ENCODE results near the gene SHANK3. TPM values are rescaled to one million over a fixed set of nuclear protein-coding genes. Genes with fewer than 3 reads are reported as not detected.

Gene SHANK3
- total and polyA plus RNA-seq, 3 donors from 2014 or later: 6.3 to 16.0 (median 11.4) TPM

DNA sequence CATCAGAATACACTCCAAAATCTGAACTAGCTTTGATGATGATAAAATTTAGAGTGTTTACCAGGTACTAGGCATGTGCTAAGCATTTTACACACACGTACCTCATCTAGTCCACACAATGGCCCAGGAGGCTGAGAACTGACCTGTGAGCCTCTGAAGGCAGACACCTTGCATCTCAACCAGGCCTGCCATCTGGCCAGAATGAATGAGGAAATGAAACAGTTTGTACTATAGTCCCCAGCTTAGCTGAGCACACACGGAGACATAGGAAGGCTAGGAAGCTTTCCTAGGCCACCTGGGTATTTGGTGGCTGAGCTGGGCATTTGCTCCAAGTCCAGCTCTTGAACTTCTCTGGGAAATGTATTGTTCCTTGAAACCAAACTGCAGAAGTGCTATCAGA lies 6.9 kb upstream of the SHANK3 start:
- DNase-seq: no peak
- H3K9me3 ChIP-seq: no peaks in the 10 kb centered on the region
- intact Hi-C loops (cut with DNase I; ENCODE audit: low total_unique reads): no loop called here
- no peaks in the 10 kb centered on the region for H3K27me3 ChIP-seq
- no peak overlapping the region for H3K27ac ChIP-seq
- no peak for TF ChIP-seq POLR2A (IDR thresholded peaks at IDR 0.05)
- TF ChIP-seq, protein P1, sequence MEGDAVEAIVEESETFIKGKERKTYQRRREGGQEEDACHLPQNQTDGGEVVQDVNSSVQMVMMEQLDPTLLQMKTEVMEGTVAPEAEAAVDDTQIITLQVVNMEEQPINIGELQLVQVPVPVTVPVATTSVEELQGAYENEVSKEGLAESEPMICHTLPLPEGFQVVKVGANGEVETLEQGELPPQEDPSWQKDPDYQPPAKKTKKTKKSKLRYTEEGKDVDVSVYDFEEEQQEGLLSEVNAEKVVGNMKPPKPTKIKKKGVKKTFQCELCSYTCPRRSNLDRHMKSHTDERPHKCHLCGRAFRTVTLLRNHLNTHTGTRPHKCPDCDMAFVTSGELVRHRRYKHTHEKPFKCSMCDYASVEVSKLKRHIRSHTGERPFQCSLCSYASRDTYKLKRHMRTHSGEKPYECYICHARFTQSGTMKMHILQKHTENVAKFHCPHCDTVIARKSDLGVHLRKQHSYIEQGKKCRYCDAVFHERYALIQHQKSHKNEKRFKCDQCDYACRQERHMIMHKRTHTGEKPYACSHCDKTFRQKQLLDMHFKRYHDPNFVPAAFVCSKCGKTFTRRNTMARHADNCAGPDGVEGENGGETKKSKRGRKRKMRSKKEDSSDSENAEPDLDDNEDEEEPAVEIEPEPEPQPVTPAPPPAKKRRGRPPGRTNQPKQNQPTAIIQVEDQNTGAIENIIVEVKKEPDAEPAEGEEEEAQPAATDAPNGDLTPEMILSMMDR (IDR thresholded peaks at IDR 0.05): no peak
- no peak overlapping the region for H3K4me3 ChIP-seq
- WGBS, 2 donors: 78 to 88% methylated on average over 2 of the region's 2 CpGs
- no peaks in the 10 kb centered on the region for H3K4me1 ChIP-seq
- no peaks in the 10 kb centered on the region for H3K36me3 ChIP-seq (ENCODE audit: low read depth, missing control alignments)

DNA sequence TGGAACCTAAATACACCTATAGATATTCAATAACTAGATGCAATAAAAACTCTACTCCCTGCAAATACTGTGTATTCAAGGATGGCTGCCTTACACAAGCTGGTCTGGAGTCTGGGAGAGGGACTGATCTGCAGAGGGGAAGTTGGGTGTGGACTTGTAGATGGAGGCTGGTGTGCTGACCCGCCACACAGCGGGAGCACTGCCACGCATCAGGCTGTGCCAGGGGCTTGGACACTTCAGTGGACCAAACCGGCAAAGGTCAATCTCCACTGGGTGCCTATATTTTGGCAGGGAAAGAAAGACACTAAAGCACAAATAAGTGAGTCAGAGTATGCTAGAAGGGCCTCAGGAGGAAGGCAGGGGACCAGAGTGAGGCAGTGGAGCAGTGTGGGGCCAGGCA lies 2.1 kb upstream of the SHANK3 start:
- Histone ChIP-seq H3K27ac (no peak overlapping the region), H3K27me3 (no peaks in the 10 kb centered on the region), H3K4me1 (peaks cover 6% of the 10 kb centered on the region), H3K4me3 (no peak overlapping the region), H3K36me3 (ENCODE audit: low read depth, missing control alignments) (no peaks in the 10 kb centered on the region), H3K9me3 (no peaks in the 10 kb centered on the region)
- no peak for DNase-seq
- intact Hi-C loops (cut with DNase I; ENCODE audit: low total_unique reads): no loop called here
- TF ChIP-seq, protein P1 (IDR thresholded peaks at IDR 0.05): no peak
- TF ChIP-seq POLR2A (IDR thresholded peaks at IDR 0.05): no peak
- 66 to 92% methylated on average over 4 of the region's 4 CpGs for WGBS, 2 donors

DNA sequence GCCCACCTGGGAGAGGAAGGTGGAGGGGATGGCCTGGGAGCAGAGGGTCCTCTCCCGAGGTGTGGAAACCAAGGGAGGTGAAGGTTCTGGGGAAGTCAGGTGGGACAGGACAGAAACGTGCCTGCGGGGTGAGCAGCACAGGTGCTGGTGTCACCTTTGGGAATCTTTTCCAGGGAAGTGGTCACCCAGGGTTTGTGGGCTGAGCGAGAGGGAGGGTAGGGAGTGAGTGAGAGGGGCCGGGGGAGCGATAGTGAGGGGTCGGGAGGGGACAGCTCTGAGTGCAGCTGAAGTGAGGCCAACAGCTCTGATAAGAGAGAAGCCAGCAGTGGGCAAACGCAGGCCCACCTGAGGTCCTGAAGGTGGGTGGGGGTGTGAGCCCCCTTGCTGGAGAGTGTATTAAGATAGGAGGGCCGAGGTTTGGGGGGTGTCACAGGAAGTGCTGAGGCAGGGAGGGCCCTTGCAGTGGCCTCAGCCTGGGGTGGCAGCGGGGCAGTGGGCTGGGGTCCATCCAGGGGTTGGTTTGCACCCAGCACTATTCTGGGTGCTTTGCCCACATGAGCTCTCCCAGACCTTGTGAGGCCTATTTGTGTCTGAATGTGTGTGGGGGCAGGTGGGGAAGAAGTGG lies 1.6 kb upstream of the SHANK3 start:
- Histone ChIP-seq H3K4me1 (peaks cover 6% of the 10 kb centered on the region), H3K9me3 (no peaks in the 10 kb centered on the region), H3K27ac (no peak overlapping the region), H3K36me3 (ENCODE audit: low read depth, missing control alignments) (no peaks in the 10 kb centered on the region), H3K4me3 (no peak overlapping the region), H3K27me3 (no peaks in the 10 kb centered on the region)
- no peak for DNase-seq
- 65 to 73% methylated on average over 10 of the region's 10 CpGs for WGBS, 2 donors
- intact Hi-C loops (cut with DNase I; ENCODE audit: low total_unique reads): no loop called here
- no peak for TF ChIP-seq POLR2A (IDR thresholded peaks at IDR 0.05)
- TF ChIP-seq, protein P1 (IDR thresholded peaks at IDR 0.05): no peak

DNA sequence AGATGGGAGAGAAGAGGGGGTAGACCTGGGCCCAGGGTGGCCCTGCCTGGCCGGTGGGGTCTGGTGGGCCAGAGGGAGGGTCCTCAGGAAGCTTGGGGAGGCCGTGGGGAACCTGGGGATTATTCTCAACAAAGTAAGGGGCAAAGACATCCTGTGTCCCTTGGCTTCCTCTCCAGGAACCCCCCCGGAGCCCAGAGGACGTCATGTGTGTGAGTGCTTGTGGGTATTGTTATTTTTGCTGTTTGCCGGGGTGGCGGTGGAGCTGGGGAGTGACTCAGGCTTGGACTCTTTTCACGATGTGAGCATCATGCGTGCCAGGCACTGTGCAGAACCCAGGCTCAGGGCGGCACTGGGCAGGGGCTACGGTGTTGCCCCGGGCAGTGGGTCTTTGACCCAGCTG lies 982 bp upstream of the SHANK3 start:
- Histone ChIP-seq H3K27me3 (no peaks in the 10 kb centered on the region), H3K27ac (no peak overlapping the region), H3K4me1 (peaks cover 6% of the 10 kb centered on the region), H3K36me3 (ENCODE audit: low read depth, missing control alignments) (no peaks in the 10 kb centered on the region), H3K4me3 (no peak overlapping the region), H3K9me3 (no peaks in the 10 kb centered on the region)
- intact Hi-C loops (cut with DNase I; ENCODE audit: low total_unique reads): no loop called here
- WGBS, 2 donors: 47 to 80% methylated on average over 5 to 11 of the region's 11 CpGs
- TF ChIP-seq POLR2A (IDR thresholded peaks at IDR 0.05): no peak
- TF ChIP-seq, protein P1 (IDR thresholded peaks at IDR 0.05): no peak
- DNase-seq: no peak

DNA sequence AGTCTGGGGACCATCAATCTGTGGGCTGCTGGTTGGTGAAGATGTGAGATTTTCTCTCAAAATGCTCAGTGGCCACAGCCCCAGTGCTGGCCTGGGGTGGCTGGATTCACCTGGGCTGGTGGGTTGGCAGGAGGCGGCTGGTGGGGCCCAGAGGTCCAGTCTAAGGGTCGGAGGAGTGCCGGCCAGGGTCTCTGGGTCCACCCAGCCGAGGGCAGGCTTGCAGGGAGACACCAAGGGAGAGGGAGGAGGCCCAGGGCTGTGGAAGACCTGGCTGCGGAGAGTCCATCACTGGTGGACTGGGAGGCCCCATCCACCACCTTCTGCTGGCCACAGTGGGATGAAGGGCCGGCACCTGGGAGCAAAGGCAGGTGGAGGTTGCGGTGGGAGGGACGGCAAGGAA lies 582 bp upstream of the SHANK3 start:
- Histone ChIP-seq H3K4me1 (peaks cover 6% of the 10 kb centered on the region), H3K36me3 (ENCODE audit: low read depth, missing control alignments) (no peaks in the 10 kb centered on the region), H3K9me3 (no peaks in the 10 kb centered on the region), H3K27ac (no peak overlapping the region), H3K27me3 (no peaks in the 10 kb centered on the region), H3K4me3 (no peak overlapping the region)
- TF ChIP-seq, protein P1 (IDR thresholded peaks at IDR 0.05): no peak
- no peak for TF ChIP-seq POLR2A (IDR thresholded peaks at IDR 0.05)
- 60 to 79% methylated on average over 4 to 8 of the region's 8 CpGs for WGBS, 2 donors
- no peak for DNase-seq
- intact Hi-C loops (cut with DNase I; ENCODE audit: low total_unique reads): no loop called here
